OCI-LY1 (cell line): Measurements from ENCODE around the gene CDCA3.

Experiments
- H2AFZ ChIP-seq: fragments of 200-600 bp; sonication (generic), shearing (Covaris generic); 2 replicates; pipeline ENCODE4 v1.6.0; 2014; ENCODE audit warnings: antibody characterized with exemption, mild to moderate bottlenecking, low read length
- H3F3A ChIP-seq: fragments of 200-600 bp; sonication (generic), shearing (Covaris generic); 2 replicates; pipeline ENCODE4 v1.6.0; 2014; ENCODE audit warnings: mild to moderate bottlenecking, antibody characterized with exemption, low read length, moderate library complexity; ENCODE audit not compliant: insufficient read depth
- H3K27ac ChIP-seq: fragments of 200-600 bp; sonication (generic); 2 replicates; pipeline ENCODE4 v1.5.1; 2014; ENCODE audit warnings: low read length, mixed run types, mild to moderate bottlenecking, low read depth; ENCODE audit not compliant: poor library complexity, severe bottlenecking
- H3K27me3 ChIP-seq: fragments of 200-600 bp; sonication (generic); 2 replicates; pipeline ENCODE4 v1.6.0; 2014; ENCODE audit warnings: antibody characterized with exemption, mild to moderate bottlenecking, low read length, moderate library complexity; ENCODE audit not compliant: insufficient read depth
- H3K36me3 ChIP-seq: fragments of 200-600 bp; sonication (generic); 2 replicates; pipeline ENCODE4 v1.6.1; 2014; ENCODE audit warnings: mild to moderate bottlenecking, antibody characterized with exemption, low read length, moderate library complexity, mixed read lengths; ENCODE audit not compliant: insufficient read depth
- H3K4me1 ChIP-seq: fragments of 200-600 bp; sonication (generic); 2 replicates; pipeline ENCODE4 v1.5.1; 2014; ENCODE audit warnings: mild to moderate bottlenecking, low read length, moderate library complexity; ENCODE audit not compliant: insufficient read depth, severe bottlenecking
- H3K4me2 ChIP-seq: fragments of 200-600 bp; sonication (generic), shearing (Covaris generic); 2 replicates; pipeline ENCODE4 v1.6.1; 2014; ENCODE audit warnings: low read length
- H3K4me3 ChIP-seq: fragments of 200-600 bp; sonication (generic); 2 replicates; pipeline ENCODE4 v1.5.1; 2014; ENCODE audit warnings: low read length, low read depth, mild to moderate bottlenecking, mixed read lengths; ENCODE audit not compliant: poor library complexity, severe bottlenecking
- H3K79me2 ChIP-seq: fragments of 200-600 bp; shearing (Covaris generic); 2 replicates; pipeline ENCODE4 v1.6.1; 2016; ENCODE audit warnings: mixed run types, low read length, mixed read lengths; ENCODE audit not compliant: insufficient read depth
- H3K9ac ChIP-seq: fragments of 200-600 bp; sonication (generic), shearing (Covaris generic); 2 replicates; pipeline ENCODE4 v1.6.1; 2014; ENCODE audit warnings: mild to moderate bottlenecking, low read length, mixed read lengths
- H3K9me2 ChIP-seq: fragments of 200-600 bp; sonication (generic), shearing (Covaris generic); 2 replicates; pipeline ENCODE4 v1.6.1; 2014; ENCODE audit warnings: low read depth, mild to moderate bottlenecking, low read length, mixed read lengths
- H3K9me3 ChIP-seq: fragments of 200-600 bp; shearing (Covaris generic); 2 replicates; pipeline ENCODE4 v1.6.1; 2014; ENCODE audit warnings: low read length, mixed read lengths
- H4K20me1 ChIP-seq: fragments of 200-600 bp; sonication (generic), shearing (Covaris generic); 2 replicates; pipeline ENCODE4 v1.6.0; 2016; ENCODE audit warnings: mild to moderate bottlenecking, low read length; ENCODE audit not compliant: insufficient read depth
- CTCF ChIP-seq: fragments of 200-600 bp; sonication (generic), shearing (Covaris generic); IDR thresholded peaks from 2 replicates; pipeline ENCODE4 v1.5.1; 2017; ENCODE audit warnings: mild to moderate bottlenecking, antibody characterized with exemption, low read length, moderate library complexity, mixed read lengths
- EZH2 ChIP-seq: fragments of 200-600 bp; sonication (generic), shearing (Covaris generic); IDR thresholded peaks from 2 replicates; pipeline ENCODE4 v1.8.0; 2017; ENCODE audit warnings: borderline replicate concordance, mixed run types, mild to moderate bottlenecking, antibody characterized with exemption, low read length, moderate library complexity, mixed read lengths

CDCA3 gene

GRCh38 chr12:6869049-6870021 is 18.2 kb upstream of the CDCA3 start:
- Histone ChIP-seq H3K27me3 (no peaks in the 10 kb centered on the region), H3K4me3 (peak overlapping the region; percentile 91), H4K20me1 (peaks cover 3% of the 10 kb centered on the region; the same call in 1 of the 2 replicates), H3K9me3 (no peaks in the 10 kb centered on the region), H3K9me2 (no peaks in the 10 kb centered on the region), H2AFZ (no peak overlapping the region), H3K9ac (peak overlapping the region; percentile 99), H3F3A (peaks cover 13% of the 10 kb centered on the region), H3K27ac (peak overlapping the region; percentile 78), H3K4me1 (peaks cover 61% of the 10 kb centered on the region), H3K79me2 (peaks cover 8% of the 10 kb centered on the region), H3K36me3 (peaks cover 64% of the 10 kb centered on the region), H3K4me2 (peak overlapping the region; percentile 99)
- TF ChIP-seq CTCF (peak; percentile 82), EZH2 (no peak)

GRCh38 chr12:6868211-6869048 is 17.3 kb upstream of the CDCA3 start:
- Histone ChIP-seq H2AFZ (no peak overlapping the region), H3K27me3 (no peaks in the 10 kb centered on the region), H4K20me1 (peaks cover 3% of the 10 kb centered on the region; the same call in 1 of the 2 replicates), H3K4me3 (peak overlapping the region; percentile 91), H3F3A (peaks cover 13% of the 10 kb centered on the region), H3K9me2 (no peaks in the 10 kb centered on the region), H3K9me3 (no peaks in the 10 kb centered on the region), H3K27ac (peak overlapping the region; percentile 76), H3K9ac (peak overlapping the region; percentile 99), H3K79me2 (peaks cover 8% of the 10 kb centered on the region), H3K4me1 (peaks cover 56% of the 10 kb centered on the region), H3K4me2 (peak overlapping the region; percentile 99), H3K36me3 (peaks cover 71% of the 10 kb centered on the region)
- peak; percentile 48 for TF ChIP-seq CTCF
- TF ChIP-seq EZH2: no peak

GRCh38 chr12:6867413-6868210 is 16.5 kb upstream of the CDCA3 start, which contains the start of gene TPI1:
Gene TPI1 (plus strand): TSS chr12:6867531. CDS start chr12:6867567, 36 bp downstream.
- peaks cover 8% of the 10 kb centered on the region for H3K79me2 ChIP-seq
- H3K9me2 ChIP-seq: no peaks in the 10 kb centered on the region
- peak within 1 kb of the TSS; percentile 91 for H3K4me3 ChIP-seq
- peaks cover 3% of the 10 kb centered on the region; the same call in 1 of the 2 replicates for H4K20me1 ChIP-seq
- peak within 1 kb of the TSS; percentile 99 for H3K9ac ChIP-seq
- H3K27me3 ChIP-seq: no peaks in the 10 kb centered on the region
- no peak for TF ChIP-seq CTCF
- no peak for TF ChIP-seq EZH2
- H3K9me3 ChIP-seq: no peaks in the 10 kb centered on the region
- peaks cover 52% of the 10 kb centered on the region for H3K4me1 ChIP-seq
- peaks cover 79% of the 10 kb centered on the region for H3K36me3 ChIP-seq
- H2AFZ ChIP-seq: no peak within 1 kb of the TSS
- peak within 1 kb of the TSS; percentile 76 for H3K27ac ChIP-seq
- peak within 1 kb of the TSS; percentile 99 for H3K4me2 ChIP-seq
- H3F3A ChIP-seq: peaks cover 13% of the 10 kb centered on the region
